Activated gamma-delta T cell treated with anti-CD3 and anti-CD28 coated beads, Interleukin-2, amount 50 U/mL, for 16 hours (primary cell): Measurements from ENCODE around the gene THAP8.
"Not testable (repeated sequence)": the region's sequence is repeated elsewhere in the genome, so short reads cannot be mapped to it uniquely, and the experiment has no call there.

Source experiments
- DNase-seq: peaks from one replicate; pipeline ENCODE4 v3.0.0-alpha.2; 2020; ENCODE audit warnings: low read depth

The THAP8 gene

GRCh38 chr19:36068810-36069499 lies 14.9 kb upstream of the THAP8 start:
- not testable (repeated sequence) for DNase-seq

GRCh38 chr19:36067681-36068080 lies 13.6 kb upstream of the THAP8 start:
- DNase-seq: no peak

- DNase-seq: no peak
Measured at GRCh38 chr19:36064826-36065225, 10.7 kb upstream of the THAP8 start.

- no peak for DNase-seq
Measured at GRCh38 chr19:36061367-36061766, 7.3 kb upstream of the THAP8 start.

GRCh38 chr19:36060430-36060829 lies 6.3 kb upstream of the THAP8 start:
- DNase-seq: no peak

GRCh38 chr19:36059180-36059910 lies 5.3 kb upstream of the THAP8 start:
- DNase-seq: no peak

GRCh38 chr19:36058481-36059179 lies 4.5 kb upstream of the THAP8 start:
- DNase-seq: no peak

- DNase-seq: peak; percentile 92
Measured at GRCh38 chr19:36054733-36055686, 925 bp upstream of the THAP8 start, which contains the start of gene WDR62. Gene WDR62, plus strand, starts transcription at chr19:36054897. Its CDS starts 75 bp downstream, at chr19:36054972.

- DNase-seq: no peak
Measured at GRCh38 chr19:36051637-36052036, 2.4 kb downstream of the THAP8 start.

- DNase-seq: no peak
Measured at GRCh38 chr19:36051236-36051635, 2.8 kb downstream of the THAP8 start.

GRCh38 chr19:36049080-36049698 lies 4.9 kb downstream of the THAP8 start:
- DNase-seq: no peak

GRCh38 chr19:36047835-36048234 lies 6.2 kb downstream of the THAP8 start:
- no peak for DNase-seq

GRCh38 chr19:36046443-36047050 lies 7.5 kb downstream of the THAP8 start:
- no peak for DNase-seq

GRCh38 chr19:36043952-36044351 lies 10.1 kb downstream of the THAP8 start:
- DNase-seq: no peak

- DNase-seq: no peak
Measured at GRCh38 chr19:36041831-36042230, 12.3 kb downstream of the THAP8 start.

- not testable (repeated sequence) for DNase-seq
Measured at GRCh38 chr19:36041092-36041491, 13.0 kb downstream of the THAP8 start.

GRCh38 chr19:36040495-36040894 lies 13.6 kb downstream of the THAP8 start:
- no peak for DNase-seq

- DNase-seq: peak; percentile 37
Measured at GRCh38 chr19:36032251-36033104, 21.6 kb downstream of the THAP8 start, which contains the start of gene CLIP3. Gene CLIP3, minus strand, starts transcription at chr19:36032873. Its CDS starts 516 bp downstream, at chr19:36032357.

GRCh38 chr19:36031308-36031707 lies 22.8 kb downstream of the THAP8 start:
- no peak for DNase-seq
